GM18502 (cell line): ENCODE measurements around the gene EID3.
"Not testable (repeated sequence)": the region's sequence is repeated elsewhere in the genome, so short reads cannot be mapped to it uniquely, and the experiment has no call there.

ENCODE experiments used
- ATAC-seq: cut with Tn5 transposase; IDR thresholded peaks from one replicate; pipeline ENCODE4 v1.9.1; 2021; ENCODE audit warnings: mild to moderate bottlenecking; ENCODE audit not compliant: unreplicated experiment, poor library complexity

Gene EID3

DNA sequence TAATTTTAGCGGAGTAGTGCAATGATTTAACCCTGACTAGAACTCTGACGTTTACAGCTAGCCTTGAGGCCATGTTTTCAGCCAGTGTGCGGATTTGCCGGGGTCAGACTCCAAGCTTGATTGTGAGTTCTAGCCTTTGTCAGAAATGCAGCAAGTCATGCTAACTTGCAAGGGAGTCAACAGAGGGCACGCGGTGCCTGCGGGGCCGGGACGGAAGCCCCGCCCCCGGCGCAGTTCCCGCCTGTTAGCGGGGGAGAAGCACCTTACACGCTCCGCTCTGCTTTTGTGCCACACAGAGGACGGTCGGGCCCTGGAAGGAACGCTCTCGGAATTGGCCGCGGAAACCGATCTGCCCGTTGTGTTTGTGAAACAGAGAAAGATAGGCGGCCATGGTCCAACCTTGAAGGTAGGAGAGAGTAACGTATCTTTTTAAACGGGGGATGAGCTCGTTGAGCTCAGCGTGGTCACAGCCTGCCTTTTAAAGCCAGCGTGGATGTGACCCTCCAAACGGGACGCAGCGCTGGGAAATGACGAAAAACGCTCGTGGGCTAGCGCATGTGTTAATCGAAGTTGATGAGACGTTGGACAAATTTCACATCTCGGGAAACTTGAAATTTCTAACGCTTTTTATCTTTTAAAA lies 14.8 kb upstream of the EID3 start:
- peak; percentile 52 for ATAC-seq

DNA sequence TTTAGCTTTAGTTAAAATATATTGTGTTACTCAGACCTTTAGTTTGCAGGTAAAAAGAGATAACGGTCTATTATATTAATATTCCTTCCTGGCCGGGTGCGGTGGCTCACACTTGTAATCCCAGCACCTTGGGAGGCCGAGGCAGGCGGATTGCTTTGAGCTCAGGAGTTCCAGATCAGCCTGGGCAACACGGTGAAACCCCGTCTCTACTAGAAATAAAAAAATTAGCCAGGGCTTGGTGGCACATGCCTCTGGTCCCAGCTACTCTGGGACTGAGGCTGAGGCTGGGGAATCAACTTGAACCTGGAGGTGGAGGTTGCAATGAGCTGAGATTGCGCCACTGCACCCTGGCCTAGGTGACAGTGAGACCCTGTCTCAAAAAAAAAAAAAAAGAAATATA lies 13.2 kb upstream of the EID3 start:
- no peak for ATAC-seq

DNA sequence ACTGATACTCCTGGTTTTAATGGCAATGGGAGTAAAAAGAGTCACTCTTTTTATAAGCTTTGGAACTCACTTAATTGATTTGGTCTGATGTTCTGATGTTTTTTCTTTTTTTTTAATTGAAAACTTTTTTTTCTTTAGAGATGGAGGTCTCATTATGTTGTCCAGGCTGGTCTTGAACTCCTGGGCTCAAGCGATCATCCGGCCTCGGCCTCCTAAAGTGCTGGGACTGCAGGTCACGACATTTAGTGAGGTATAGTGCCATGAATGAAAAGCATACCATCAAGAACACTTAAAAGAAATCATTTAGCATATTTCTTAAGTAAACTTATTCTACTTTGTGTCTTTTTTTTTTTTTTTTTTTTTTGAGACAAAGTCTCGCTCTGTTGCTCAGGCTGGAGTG lies 12.7 kb upstream of the EID3 start:
- ATAC-seq = no peak

DNA sequence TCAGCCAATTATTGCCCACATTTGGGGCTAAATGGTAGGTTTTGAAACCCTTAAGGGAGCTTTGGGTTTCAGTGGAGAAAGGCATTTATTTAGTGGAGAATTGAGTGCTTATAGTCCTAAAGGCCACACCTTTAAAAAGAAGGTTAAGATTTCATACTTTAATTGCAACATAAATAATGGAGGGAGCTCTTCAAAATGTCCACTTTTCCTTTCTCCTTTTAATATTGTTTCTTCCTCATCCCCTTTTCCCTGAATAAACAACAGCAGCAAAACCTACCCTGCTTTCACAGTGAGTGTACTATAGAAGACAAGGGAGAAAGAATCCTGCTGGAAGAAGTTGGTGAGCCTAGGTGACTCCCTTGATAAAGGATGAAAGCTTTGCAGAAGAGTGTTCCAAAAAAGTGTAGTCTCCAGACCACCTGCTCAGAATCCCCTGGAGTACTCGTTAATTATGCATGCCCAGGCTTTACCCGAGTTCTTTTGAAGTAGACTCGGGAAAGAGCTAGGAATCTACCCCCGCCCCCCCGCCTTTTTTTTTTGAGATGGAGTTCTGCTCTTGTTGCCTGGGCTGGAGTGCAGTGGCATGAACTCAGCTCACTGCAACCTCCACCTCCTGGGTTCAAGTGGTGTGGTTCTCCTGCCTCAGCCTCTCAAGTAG lies 11.5 kb upstream of the EID3 start:
- ATAC-seq = no peak

DNA sequence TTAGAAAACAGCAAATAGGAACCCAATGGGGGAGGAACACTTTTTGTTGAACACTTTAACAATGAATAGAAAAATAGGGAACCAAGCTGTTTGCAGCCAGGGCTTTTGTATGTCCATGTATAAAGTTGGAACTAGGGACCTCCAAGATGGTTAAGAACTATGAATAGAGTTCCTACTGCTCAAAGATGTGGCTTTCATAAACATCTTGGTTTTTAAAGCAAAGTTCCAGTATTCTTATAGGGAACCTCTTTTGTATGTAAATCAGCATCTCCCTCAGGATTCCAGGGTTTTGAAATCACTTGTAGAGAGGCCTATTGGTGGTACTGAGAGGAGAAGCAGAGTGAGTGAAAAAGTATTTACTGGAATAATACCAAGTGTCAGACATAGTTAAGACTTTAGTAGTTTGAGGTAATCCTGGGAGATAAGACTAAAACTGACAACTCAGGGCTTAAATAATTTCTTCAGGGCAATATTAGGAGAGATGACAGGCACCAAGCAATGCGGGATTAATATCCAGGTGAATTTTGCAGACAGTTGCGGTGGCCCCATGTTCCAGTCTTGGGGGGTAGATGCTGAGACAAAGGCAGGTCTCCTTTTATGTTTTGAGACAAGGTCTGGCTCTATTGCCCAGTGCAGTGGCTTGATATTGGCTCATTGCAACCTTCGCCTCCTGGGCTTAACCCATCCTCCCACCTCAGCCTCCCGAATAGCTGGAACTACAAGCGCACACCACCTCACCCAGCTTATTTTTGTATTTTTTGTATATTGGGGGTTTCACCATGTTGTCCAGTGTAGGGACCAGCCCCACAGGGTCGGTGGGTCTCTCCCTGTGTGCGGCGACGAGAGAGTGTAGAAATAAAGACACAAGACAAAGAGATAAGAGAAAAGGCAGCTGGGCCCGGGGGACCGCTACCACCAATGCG lies 10.4 kb upstream of the EID3 start:
- ATAC-seq = no peak

DNA sequence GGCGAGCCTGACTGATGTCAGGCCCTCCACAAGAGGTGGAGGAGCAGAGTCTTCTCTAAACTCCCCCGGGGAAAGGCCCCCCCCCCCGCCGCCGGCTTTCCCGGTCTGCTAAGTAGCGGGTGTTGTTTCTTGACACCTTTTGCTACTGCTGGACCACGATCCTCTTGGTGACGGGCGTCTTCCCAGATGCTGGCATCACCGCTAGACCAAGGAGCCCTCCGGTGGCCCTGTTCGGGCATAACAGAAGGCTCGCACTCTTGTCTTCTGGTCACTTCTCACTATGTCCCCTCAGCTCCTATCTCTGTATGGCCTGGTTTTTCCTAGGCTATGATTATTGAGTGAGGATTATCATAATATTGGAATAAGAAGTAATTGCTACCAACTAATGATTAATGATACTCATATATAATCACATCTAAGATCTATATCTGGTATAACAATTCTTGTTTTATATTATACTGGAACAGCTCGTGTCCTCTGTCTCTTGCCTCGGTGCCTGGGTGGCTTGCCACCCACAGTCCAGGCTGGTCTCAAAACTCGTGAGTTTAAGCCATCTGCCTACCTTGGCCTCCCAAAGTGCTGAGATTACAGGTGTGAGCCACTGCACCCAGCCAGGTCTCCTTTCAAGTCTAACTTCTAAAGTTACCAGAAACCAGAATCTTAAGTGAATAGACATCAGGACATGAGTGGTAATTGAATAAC lies 9.2 kb upstream of the EID3 start:
- not testable (repeated sequence) for ATAC-seq

DNA sequence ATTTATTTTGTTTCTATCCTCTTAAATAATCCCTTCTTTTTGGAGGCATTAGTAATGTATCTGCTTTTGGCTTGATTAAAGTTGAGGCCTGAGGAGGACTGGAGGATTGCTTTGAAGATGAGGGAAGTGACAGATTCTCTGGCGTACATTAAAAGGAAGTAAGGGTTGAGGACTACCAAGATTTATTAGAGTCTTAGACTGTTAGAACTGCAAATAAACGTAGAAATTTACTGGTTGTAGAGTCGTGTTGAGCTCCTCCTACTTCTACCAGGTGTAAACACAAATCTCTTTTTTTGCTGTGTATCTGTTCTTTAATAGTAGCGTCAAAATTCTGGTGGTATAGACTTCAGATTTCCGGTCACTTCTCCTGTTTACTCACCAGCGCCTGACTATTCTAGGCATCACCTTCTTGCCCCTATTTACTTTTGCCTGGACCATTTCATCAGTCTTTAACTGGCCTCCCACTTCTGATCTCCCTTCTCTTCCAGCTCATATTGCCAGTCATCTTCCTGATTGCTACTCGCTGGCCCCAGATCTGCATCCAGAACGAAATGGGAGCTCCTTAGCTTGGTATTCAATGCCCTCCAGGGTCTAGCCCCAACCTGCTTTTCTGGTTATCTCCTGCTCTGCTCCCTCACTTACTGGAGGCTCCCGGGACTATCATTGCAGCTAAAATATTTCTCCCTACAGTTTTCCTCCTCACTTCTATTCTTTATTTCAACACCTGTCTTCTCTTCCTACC lies 8.4 kb upstream of the EID3 start:
- ATAC-seq = no peak

DNA sequence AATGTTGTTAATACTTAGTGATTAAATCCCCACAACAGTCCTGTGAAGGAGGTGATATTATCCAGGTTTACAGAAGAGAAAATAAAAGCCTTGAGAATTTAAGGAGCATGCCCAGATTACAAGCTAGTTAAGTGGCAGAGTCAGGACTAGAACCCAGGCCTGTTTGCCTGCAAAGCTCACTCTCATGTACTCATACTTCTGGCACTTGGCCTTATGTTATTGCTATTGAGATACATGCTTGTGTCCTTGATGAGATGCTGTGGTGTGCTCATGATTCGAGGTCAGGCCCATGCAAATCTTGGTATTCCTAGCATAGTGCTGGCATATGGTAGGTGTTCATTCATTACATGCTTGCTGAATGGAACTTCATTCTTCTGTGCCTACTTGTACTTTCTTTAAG lies 7.6 kb upstream of the EID3 start:
- ATAC-seq = no peak

DNA sequence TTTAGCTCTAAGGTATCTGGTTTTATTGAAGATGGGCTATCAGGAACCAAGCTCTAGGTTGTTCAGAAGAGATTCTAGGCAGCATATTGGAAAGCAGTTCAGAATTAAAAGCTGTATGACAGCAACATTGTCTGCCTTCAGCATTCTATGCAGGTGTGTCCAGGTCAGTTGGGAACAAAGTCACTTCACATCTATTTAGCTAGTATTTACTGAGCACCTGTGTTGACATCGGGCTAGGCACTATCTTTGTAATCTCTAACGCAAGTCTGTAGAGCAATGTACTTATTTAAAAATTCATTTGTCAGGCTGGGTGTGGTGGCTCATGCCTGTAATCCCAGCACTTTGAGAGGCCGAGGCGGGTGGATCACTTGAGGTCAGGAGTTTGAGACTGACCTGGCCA lies 6.8 kb upstream of the EID3 start:
- ATAC-seq = no peak

DNA sequence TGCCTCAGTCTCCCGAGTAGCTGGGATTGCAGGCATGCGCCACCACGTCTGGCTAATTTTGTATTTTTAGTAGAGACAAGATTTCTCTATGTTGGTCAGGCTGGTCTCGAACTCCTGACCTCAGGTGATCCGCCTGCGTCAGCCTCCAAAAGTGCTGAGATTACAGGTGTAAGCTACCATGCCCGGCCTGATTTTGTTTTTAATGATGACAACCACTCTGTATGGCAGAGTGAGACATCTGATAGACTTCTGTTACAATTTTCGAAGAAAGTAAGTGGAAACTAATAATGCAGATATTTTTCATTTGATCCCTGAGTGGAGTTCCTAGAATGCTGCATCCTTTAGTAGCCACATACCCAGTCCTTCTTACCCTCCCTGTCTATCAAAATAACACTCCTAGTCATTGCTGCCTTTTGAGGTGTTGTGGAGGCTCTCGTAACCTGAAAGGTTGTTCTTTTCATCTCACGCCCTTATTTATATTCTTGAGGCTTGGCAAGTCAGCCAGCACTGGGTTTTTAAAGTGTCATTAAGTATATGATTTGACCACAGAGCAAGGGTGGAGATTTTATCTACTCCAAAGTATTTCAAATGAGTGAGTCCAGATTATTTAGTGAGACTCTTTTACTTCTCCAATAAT lies 5.9 kb upstream of the EID3 start:
- ATAC-seq = no peak

DNA sequence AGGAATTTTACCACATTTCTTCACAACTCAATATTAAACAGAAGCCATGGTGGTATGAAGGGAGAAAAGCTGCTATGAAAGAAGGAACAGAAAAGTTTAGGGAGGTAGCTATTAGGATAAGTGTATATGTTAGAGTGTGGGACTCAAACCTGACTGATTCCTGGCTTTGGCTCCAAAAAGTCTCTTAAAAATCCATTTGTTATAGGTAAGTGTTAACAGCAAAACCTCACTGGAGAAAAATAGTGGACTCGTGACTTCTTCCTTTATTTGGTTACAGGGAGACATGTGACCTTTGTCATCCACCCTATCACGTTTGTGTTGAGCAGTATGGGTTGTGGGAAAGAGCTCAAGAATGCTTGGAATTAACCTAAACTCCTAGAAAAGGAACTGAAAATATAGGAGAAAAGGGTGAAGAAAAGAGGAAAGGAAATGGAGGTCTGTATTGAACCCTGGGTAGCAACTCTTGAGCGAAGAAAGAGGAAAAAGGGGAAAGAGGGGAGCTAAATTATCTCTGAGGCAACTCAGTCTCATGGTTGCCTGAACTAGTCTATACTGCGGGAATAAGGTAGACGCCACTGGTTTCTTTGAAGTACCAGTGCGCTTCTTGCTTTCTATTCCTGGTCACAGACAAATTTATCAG lies 3.6 kb upstream of the EID3 start:
- no peak for ATAC-seq

DNA sequence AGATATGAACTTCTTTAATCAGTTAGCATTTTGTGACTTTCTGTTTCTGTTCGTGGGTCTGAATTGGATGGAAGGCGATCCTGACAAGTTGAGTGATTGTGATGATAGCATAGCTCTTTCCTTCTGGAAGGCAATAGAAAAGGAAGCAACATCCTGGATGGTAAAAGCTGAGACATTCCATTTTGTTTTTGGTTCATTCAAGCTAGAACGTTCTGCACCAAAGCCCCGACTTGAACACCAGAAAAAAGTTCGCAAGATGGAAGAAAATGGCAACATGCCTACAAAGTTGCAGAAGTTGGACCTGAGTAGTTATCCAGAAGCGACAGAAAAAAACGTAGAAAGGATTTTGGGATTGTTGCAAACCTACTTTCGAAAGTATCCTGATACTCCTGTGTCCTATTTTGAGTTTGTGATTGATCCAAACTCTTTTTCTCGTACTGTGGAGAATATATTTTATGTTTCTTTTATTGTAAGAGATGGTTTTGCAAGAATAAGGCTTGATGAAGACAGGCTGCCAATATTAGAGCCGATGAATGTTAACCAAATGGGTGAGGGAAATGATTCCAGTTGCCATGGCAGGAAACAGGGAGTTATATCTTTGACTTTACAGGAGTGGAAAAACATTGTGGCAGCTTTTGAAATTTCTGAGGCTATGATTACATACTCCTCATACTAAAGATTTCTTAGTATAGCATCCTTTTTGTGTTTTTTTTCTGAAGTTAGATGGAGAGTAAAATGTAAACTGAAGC lies 896 bp downstream of the EID3 start:
- no peak for ATAC-seq

DNA sequence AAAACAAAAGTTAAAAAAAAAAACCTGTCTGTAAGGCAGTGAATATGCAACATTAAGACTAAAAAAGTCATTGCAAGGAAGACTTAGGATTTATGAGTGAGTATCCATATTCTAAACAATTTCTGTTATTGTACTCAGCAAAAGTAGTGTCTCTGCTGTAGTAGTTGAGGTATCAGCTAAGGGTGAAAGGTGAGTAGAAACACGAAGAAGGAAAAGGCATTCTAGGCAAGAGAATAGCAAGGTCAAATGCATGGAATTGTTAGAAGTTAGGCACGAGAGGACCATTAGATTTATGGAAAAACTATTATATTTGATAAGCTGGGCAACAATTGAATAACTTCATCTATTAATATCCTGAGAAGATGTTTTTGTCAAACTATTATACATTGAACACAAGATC lies 1.8 kb downstream of the EID3 start:
- ATAC-seq = no peak

DNA sequence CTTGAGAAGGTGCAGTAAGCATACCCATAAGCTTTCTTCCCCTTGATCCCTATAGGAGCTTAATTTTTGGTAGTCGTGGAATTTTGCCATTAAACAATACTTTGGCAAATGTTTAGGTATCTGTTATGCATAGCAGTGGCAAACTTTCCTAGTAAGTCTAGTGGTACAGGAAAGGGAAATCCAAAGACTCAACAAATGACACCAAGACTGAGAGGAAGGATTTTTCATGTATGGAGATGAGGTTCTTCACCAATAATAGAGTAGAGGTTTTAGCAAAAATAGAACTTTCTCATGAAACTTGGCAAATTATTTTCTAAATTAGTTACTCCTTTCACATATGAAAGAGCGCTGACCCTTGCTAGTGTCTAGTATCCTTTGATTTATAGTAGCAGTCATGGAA lies 2.8 kb downstream of the EID3 start:
- no peak for ATAC-seq

DNA sequence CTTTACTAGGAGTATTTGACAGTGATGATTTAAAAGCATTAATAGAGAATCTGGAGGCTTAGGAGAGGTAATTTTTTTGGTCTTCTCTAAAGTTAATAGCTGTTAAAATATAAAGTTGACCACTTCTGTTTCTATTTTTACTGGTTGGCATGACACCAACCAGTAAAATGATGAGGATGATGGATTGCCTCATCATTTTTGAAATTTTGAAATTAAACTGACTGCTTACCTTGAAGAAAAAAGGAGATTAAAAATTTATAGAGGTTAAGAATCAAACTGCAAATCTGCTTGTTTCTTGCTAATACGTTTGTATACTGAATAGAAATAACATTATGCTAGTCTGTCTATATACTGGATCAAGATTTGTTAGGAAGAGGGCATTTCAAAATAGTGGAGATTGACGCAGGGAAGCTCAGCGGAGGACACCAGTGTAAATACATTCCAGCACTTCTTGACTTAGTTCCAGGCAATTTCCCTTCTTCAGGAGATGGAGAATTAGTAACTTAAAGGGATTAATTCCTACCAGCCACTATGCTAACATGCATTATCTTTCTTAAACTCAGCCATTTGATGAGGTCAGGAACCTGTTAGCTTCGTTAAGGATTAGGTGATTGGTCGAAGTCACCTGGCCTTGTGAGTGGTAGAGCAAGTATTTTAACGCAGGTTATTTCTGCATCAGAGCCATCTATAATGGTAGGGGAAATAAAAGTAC lies 3.6 kb downstream of the EID3 start:
- ATAC-seq = no peak

DNA sequence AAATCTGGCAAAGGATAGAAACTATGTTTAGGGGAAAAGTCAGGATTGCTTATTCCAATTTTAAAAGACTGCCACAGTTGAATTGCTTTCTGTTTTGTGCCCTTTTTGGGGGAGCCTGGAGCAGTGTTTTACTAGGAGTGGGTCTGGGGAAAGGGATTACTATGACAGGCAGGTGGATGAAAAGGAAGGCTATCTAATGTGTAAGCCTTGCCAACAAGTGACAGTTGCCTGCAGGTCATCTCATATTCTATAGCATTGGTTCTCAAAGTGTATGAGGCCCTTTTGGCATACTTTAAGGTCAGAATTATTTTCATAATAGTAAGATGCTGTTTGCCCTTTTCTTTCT lies 4.1 kb downstream of the EID3 start:
- ATAC-seq = no peak

DNA sequence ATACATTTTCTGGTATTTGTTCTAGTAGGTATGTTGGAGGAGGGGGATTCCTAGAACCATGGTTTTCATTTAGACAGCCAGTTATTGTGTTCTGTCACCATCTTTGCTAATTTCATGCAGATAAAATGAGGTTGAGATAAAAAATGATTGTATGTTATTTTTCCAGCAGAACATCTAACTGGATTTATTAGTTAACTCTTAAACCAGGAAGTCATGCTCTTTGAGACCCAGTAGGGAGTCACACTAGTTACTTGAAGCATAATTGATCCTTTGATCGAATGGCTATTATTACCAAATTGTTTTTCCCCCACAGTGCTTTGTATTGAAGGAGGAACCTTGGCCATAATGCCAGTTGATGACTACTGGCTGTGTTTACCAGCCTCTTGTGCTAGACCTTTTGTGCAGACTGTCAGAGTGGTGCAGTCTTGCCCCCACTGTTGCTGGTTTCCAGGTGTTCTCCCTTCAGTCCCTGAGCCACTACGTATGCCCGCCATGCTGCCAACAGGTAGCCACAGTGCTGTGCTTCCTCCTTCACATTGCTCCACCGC lies 6.0 kb downstream of the EID3 start:
- no peak for ATAC-seq
